HL-60 (cell line): ENCODE results near the gene LPO.

Experiments
- GABPA ChIP-seq: IDR thresholded peaks from 2 replicates; pipeline ENCODE4 v1.6.1; 2012; ENCODE audit warnings: low read depth
- TF ChIP-seq, protein P1 (sequence below): IDR thresholded peaks from one replicate; pipeline ENCODE4 v1.5.1; 2011; ENCODE audit warnings: low read length, control low read depth, inconsistent platforms; ENCODE audit not compliant: insufficient read depth

DNA sequence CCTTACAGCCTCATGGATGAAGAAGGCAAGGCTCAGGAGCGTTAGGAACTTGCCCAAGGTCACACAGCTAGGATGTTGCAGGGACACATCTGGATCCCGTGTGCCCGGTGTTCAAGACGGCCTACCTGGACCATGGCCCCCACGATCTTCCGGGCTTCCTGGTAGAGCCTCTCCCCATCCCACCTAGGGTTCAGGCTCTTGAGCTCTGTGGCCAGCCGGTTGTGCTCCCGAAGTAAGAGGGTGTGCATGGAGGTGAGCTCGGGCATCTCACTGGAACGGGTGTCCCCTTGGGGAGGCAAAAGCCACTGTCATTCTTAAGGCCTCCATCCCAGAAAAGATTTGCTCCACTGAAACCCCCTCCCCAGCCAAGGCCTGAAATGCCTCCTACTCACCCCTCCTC, 37.0 kb downstream of the LPO start:
- TF ChIP-seq, protein P1, sequence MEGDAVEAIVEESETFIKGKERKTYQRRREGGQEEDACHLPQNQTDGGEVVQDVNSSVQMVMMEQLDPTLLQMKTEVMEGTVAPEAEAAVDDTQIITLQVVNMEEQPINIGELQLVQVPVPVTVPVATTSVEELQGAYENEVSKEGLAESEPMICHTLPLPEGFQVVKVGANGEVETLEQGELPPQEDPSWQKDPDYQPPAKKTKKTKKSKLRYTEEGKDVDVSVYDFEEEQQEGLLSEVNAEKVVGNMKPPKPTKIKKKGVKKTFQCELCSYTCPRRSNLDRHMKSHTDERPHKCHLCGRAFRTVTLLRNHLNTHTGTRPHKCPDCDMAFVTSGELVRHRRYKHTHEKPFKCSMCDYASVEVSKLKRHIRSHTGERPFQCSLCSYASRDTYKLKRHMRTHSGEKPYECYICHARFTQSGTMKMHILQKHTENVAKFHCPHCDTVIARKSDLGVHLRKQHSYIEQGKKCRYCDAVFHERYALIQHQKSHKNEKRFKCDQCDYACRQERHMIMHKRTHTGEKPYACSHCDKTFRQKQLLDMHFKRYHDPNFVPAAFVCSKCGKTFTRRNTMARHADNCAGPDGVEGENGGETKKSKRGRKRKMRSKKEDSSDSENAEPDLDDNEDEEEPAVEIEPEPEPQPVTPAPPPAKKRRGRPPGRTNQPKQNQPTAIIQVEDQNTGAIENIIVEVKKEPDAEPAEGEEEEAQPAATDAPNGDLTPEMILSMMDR, result no peak
- TF ChIP-seq GABPA, result no peak
